Measurements from ENCODE around the gene RIPOR3. TPM values are rescaled to one million over a fixed set of nuclear protein-coding genes. Genes with fewer than 3 reads are reported as not detected.

RIPOR3 gene
- total and polyA plus RNA-seq, 2 experiments from 2014 or later: 5.6 to 5.7 TPM

GRCh38 chr20:50634191-50634590 lies 57.2 kb downstream of the RIPOR3 start:
- DNase-seq (ENCODE audit: low spot score): no peak
- Histone ChIP-seq H3K36me3 (replicated peaks; ENCODE audit: insufficient read depth, low read depth) (no peaks in the 10 kb centered on the region), H3K9me2 (replicated peaks; ENCODE audit: insufficient read depth) (no peaks in the 10 kb centered on the region), H3K9me3 (ENCODE audit: low read depth) (no peaks in the 10 kb centered on the region), H4K20me1 (ENCODE audit: insufficient read depth, poor library complexity, severe bottlenecking) (no peaks in the 10 kb centered on the region), H2AFZ (no peak overlapping the region), H3K4me1 (ENCODE audit: insufficient read depth) (peaks cover 24% of the 10 kb centered on the region), H3K79me2 (no peaks in the 10 kb centered on the region), H3K27ac (no peak overlapping the region), H3K4me3 (no peak overlapping the region), H3K4me2 (no peak overlapping the region), H3K27me3 (no peaks in the 10 kb centered on the region)
- no peak for TF ChIP-seq EZH2 (IDR thresholded peaks at IDR 0.05; ENCODE audit: borderline replicate concordance)
- TF ChIP-seq EZH2phosphoT487 (IDR thresholded peaks at IDR 0.05; ENCODE audit: low read depth, severe bottlenecking, unreplicated experiment): no peak
- TF ChIP-seq, protein P1, sequence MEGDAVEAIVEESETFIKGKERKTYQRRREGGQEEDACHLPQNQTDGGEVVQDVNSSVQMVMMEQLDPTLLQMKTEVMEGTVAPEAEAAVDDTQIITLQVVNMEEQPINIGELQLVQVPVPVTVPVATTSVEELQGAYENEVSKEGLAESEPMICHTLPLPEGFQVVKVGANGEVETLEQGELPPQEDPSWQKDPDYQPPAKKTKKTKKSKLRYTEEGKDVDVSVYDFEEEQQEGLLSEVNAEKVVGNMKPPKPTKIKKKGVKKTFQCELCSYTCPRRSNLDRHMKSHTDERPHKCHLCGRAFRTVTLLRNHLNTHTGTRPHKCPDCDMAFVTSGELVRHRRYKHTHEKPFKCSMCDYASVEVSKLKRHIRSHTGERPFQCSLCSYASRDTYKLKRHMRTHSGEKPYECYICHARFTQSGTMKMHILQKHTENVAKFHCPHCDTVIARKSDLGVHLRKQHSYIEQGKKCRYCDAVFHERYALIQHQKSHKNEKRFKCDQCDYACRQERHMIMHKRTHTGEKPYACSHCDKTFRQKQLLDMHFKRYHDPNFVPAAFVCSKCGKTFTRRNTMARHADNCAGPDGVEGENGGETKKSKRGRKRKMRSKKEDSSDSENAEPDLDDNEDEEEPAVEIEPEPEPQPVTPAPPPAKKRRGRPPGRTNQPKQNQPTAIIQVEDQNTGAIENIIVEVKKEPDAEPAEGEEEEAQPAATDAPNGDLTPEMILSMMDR (IDR thresholded peaks at IDR 0.05; ENCODE audit: poor library complexity): no peak
- WGBS (ENCODE audit: low lambda C conversion rate, missing lambda C conversion rate): 81% methylated on average over 6 of the region's 6 CpGs

GRCh38 chr20:50633361-50633760 lies 58.0 kb downstream of the RIPOR3 start:
- H3K36me3 ChIP-seq (replicated peaks; ENCODE audit: insufficient read depth, low read depth): no peaks in the 10 kb centered on the region
- no peaks in the 10 kb centered on the region for H3K9me2 ChIP-seq (replicated peaks; ENCODE audit: insufficient read depth)
- no peak overlapping the region for H3K4me2 ChIP-seq
- no peak overlapping the region for H3K4me3 ChIP-seq
- whole genome bisulfite sequencing (ENCODE audit: low lambda C conversion rate, missing lambda C conversion rate): 82% methylated on average over 10 of the region's 10 CpGs
- no peaks in the 10 kb centered on the region for H3K27me3 ChIP-seq
- H3K9me3 ChIP-seq (ENCODE audit: low read depth): no peaks in the 10 kb centered on the region
- H2AFZ ChIP-seq: no peak overlapping the region
- H3K4me1 ChIP-seq (ENCODE audit: insufficient read depth): peaks cover 20% of the 10 kb centered on the region
- TF ChIP-seq, protein P1 (IDR thresholded peaks at IDR 0.05; ENCODE audit: poor library complexity): no peak
- TF ChIP-seq EZH2phosphoT487 (IDR thresholded peaks at IDR 0.05; ENCODE audit: low read depth, severe bottlenecking, unreplicated experiment): no peak
- no peak for TF ChIP-seq EZH2 (IDR thresholded peaks at IDR 0.05; ENCODE audit: borderline replicate concordance)
- no peaks in the 10 kb centered on the region for H4K20me1 ChIP-seq (ENCODE audit: insufficient read depth, poor library complexity, severe bottlenecking)
- no peaks in the 10 kb centered on the region for H3K79me2 ChIP-seq
- H3K27ac ChIP-seq: no peak overlapping the region
- DNase-seq (ENCODE audit: low spot score): no peak

DNA sequence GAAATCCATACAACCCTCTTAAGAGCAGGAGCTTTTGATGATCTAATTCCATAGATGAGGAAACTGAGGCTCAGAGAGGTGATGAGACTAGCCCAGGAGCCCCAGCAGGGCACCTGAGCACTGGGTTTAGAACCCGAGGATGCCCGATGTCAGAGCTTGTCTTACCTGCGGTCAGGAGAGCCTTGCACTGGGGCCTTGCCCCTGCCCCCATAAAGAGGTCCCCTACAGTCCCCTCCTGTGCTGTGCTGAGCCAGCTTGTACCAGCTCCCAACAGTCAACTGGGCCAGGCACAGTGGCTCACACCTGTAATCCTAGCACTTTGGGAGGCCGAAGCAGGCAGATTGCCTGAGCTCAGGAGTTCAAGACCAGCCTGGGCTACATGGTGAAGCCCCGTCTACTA lies 58.6 kb downstream of the RIPOR3 start:
- Histone ChIP-seq H3K27me3 (no peaks in the 10 kb centered on the region), H4K20me1 (ENCODE audit: insufficient read depth, poor library complexity, severe bottlenecking) (no peaks in the 10 kb centered on the region), H3K36me3 (replicated peaks; ENCODE audit: insufficient read depth, low read depth) (no peaks in the 10 kb centered on the region), H3K79me2 (no peaks in the 10 kb centered on the region), H3K4me1 (ENCODE audit: insufficient read depth) (peaks cover 18% of the 10 kb centered on the region), H3K9me2 (replicated peaks; ENCODE audit: insufficient read depth) (no peaks in the 10 kb centered on the region), H3K27ac (no peak overlapping the region), H3K4me3 (no peak overlapping the region), H3K9me3 (ENCODE audit: low read depth) (no peaks in the 10 kb centered on the region), H2AFZ (no peak overlapping the region), H3K4me2 (no peak overlapping the region)
- TF ChIP-seq EZH2phosphoT487 (IDR thresholded peaks at IDR 0.05; ENCODE audit: low read depth, severe bottlenecking, unreplicated experiment) (no peak), EZH2 (IDR thresholded peaks at IDR 0.05; ENCODE audit: borderline replicate concordance) (no peak)
- TF ChIP-seq, protein P1 (IDR thresholded peaks at IDR 0.05; ENCODE audit: poor library complexity): no peak
- DNase-seq (ENCODE audit: low spot score): no peak
- 97% methylated on average over 5 of the region's 5 CpGs for WGBS (ENCODE audit: low lambda C conversion rate, missing lambda C conversion rate)

GRCh38 chr20:50632236-50632635 lies 59.1 kb downstream of the RIPOR3 start:
- no peaks in the 10 kb centered on the region for H3K9me3 ChIP-seq (ENCODE audit: low read depth)
- no peaks in the 10 kb centered on the region for H4K20me1 ChIP-seq (ENCODE audit: insufficient read depth, poor library complexity, severe bottlenecking)
- no peak for TF ChIP-seq EZH2phosphoT487 (IDR thresholded peaks at IDR 0.05; ENCODE audit: low read depth, severe bottlenecking, unreplicated experiment)
- TF ChIP-seq EZH2 (IDR thresholded peaks at IDR 0.05; ENCODE audit: borderline replicate concordance): no peak
- TF ChIP-seq, protein P1 (IDR thresholded peaks at IDR 0.05; ENCODE audit: poor library complexity): no peak
- H3K4me1 ChIP-seq (ENCODE audit: insufficient read depth): peaks cover 14% of the 10 kb centered on the region
- H3K27me3 ChIP-seq: no peaks in the 10 kb centered on the region
- H3K27ac ChIP-seq: no peak overlapping the region
- DNase-seq (ENCODE audit: low spot score): no peak
- no peak overlapping the region for H3K4me3 ChIP-seq
- no peak overlapping the region for H3K4me2 ChIP-seq
- no peaks in the 10 kb centered on the region for H3K9me2 ChIP-seq (replicated peaks; ENCODE audit: insufficient read depth)
- no peak overlapping the region for H2AFZ ChIP-seq
- 85% methylated on average over 7 of the region's 7 CpGs for WGBS (ENCODE audit: low lambda C conversion rate, missing lambda C conversion rate)
- H3K36me3 ChIP-seq (replicated peaks; ENCODE audit: insufficient read depth, low read depth): no peaks in the 10 kb centered on the region
- H3K79me2 ChIP-seq: no peaks in the 10 kb centered on the region

Data from hepatocyte (in vitro differentiated cells).